ENCODE measurements around the gene KCNC3.

The KCNC3 gene

GRCh38 chr19:50328224-50328872, 829 bp downstream of the KCNC3 start:
- H4K8ac ChIP-seq (ENCODE audit: low read depth, low read length) = peak overlapping the region; percentile 75
- no CpG with 5 or more reads among the region's 104 CpGs for WGBS, 2 donors (ENCODE audit: extremely low coverage in 2 of 2, insufficient read length in 2 of 2, insufficient replicate concordance in 1 of 2)
- no peak overlapping the region for H2BK120ac ChIP-seq (ENCODE audit: low read depth, low read length)
- no peak overlapping the region for H3K14ac ChIP-seq (ENCODE audit: low read length)
- H3K9ac ChIP-seq (ENCODE audit: low read depth, low read length, poor library complexity) = peak overlapping the region; percentile 92
- peak overlapping the region; percentile 97 for H3K18ac ChIP-seq (ENCODE audit: low read length)
- no peak for DNase-seq (ENCODE audit: low spot score)
- H3K23ac ChIP-seq (ENCODE audit: low read depth, low read length, poor library complexity) = peak overlapping the region; percentile 86
- H3K4ac ChIP-seq (ENCODE audit: low read length) = peak overlapping the region; percentile 23
- peak overlapping the region; percentile 43 to 78 for H3K4me3 ChIP-seq (ENCODE audit: low read length in 2 of 2)
- H2BK5ac ChIP-seq (ENCODE audit: low read length) = no peak overlapping the region
- no peak overlapping the region for H4K91ac ChIP-seq (ENCODE audit: low read depth, low read length, poor library complexity)
- no peak overlapping the region for H2BK15ac ChIP-seq (ENCODE audit: low read length)
- peaks cover 8% of the 10 kb centered on the region for H3K79me1 ChIP-seq (ENCODE audit: low read depth, low read length)
- no peak overlapping the region for H3K27ac ChIP-seq (replicated peaks; ENCODE audit: low read length)
- peak overlapping the region; percentile 47 for H2AK5ac ChIP-seq (ENCODE audit: low read depth, low read length)
- peak overlapping the region; percentile 77 for H2AFZ ChIP-seq (ENCODE audit: low read length)
- peak overlapping the region; percentile 87 for H3K4me2 ChIP-seq (ENCODE audit: insufficient read depth, low read length, poor library complexity, severe bottlenecking)
- peaks cover 8 to 12% of the 10 kb centered on the region in 2 donors for H3K4me1 ChIP-seq (ENCODE audit: control insufficient read depth in 2 of 2, insufficient read depth in 1 of 2, low read depth in 1 of 2, low read length in 2 of 2)
- peaks cover 5 to 26% (median 24%) of the 10 kb centered on the region in 3 experiments for H3K27me3 ChIP-seq (ENCODE audit: control insufficient read depth in 3 of 3, insufficient read depth in 3 of 3, low read depth in 1 of 3, low read length in 3 of 3)
- H3K9me3 ChIP-seq (replicated peaks in 1 of 2; ENCODE audit: control insufficient read depth in 2 of 2, insufficient read depth in 1 of 2, low read depth in 1 of 2, low read length in 2 of 2) = peaks cover 0 to 1% of the 10 kb centered on the region in 2 donors
- H3K36me3 ChIP-seq (replicated peaks in 1 of 2; ENCODE audit: control insufficient read depth in 2 of 2, insufficient read depth in 2 of 2, low read length in 2 of 2) = peaks cover under 1 to 2% of the 10 kb centered on the region in 2 donors
- H2BK12ac ChIP-seq (ENCODE audit: low read length) = peak overlapping the region; percentile 76

GRCh38 chr19:50327461-50328223, 1.5 kb downstream of the KCNC3 start:
- H2AFZ ChIP-seq (ENCODE audit: low read length) = no peak overlapping the region
- H4K8ac ChIP-seq (ENCODE audit: low read depth, low read length) = no peak overlapping the region
- peak overlapping the region; percentile 87 for H3K4me2 ChIP-seq (ENCODE audit: insufficient read depth, low read length, poor library complexity, severe bottlenecking)
- H3K9ac ChIP-seq (ENCODE audit: low read depth, low read length, poor library complexity) = no peak overlapping the region
- WGBS, 2 donors (ENCODE audit: extremely low coverage in 2 of 2, insufficient read length in 2 of 2, insufficient replicate concordance in 1 of 2) = no CpG with 5 or more reads among the region's 20 CpGs
- no peak overlapping the region for H3K27ac ChIP-seq (replicated peaks; ENCODE audit: low read length)
- H3K4me3 ChIP-seq (ENCODE audit: low read length in 2 of 2) = no peak overlapping the region
- H4K91ac ChIP-seq (ENCODE audit: low read depth, low read length, poor library complexity) = no peak overlapping the region
- H3K4ac ChIP-seq (ENCODE audit: low read length) = no peak overlapping the region
- no peak overlapping the region for H2BK15ac ChIP-seq (ENCODE audit: low read length)
- peaks cover 0 to 3% of the 10 kb centered on the region in 2 donors for H3K36me3 ChIP-seq (replicated peaks in 1 of 2; ENCODE audit: control insufficient read depth in 2 of 2, insufficient read depth in 2 of 2, low read length in 2 of 2)
- no peak overlapping the region for H2BK12ac ChIP-seq (ENCODE audit: low read length)
- H3K18ac ChIP-seq (ENCODE audit: low read length) = no peak overlapping the region
- H2BK120ac ChIP-seq (ENCODE audit: low read depth, low read length) = no peak overlapping the region
- peaks cover 5 to 26% (median 24%) of the 10 kb centered on the region in 3 experiments for H3K27me3 ChIP-seq (ENCODE audit: control insufficient read depth in 3 of 3, insufficient read depth in 3 of 3, low read depth in 1 of 3, low read length in 3 of 3)
- peaks cover 8% of the 10 kb centered on the region for H3K79me1 ChIP-seq (ENCODE audit: low read depth, low read length)
- no peak overlapping the region for H3K23ac ChIP-seq (ENCODE audit: low read depth, low read length, poor library complexity)
- peaks cover 8 to 12% of the 10 kb centered on the region in 2 donors for H3K4me1 ChIP-seq (ENCODE audit: control insufficient read depth in 2 of 2, insufficient read depth in 1 of 2, low read depth in 1 of 2, low read length in 2 of 2)
- H2AK5ac ChIP-seq (ENCODE audit: low read depth, low read length) = peak overlapping the region; percentile 24
- no peak overlapping the region for H3K14ac ChIP-seq (ENCODE audit: low read length)
- DNase-seq (ENCODE audit: low spot score) = no peak
- H3K9me3 ChIP-seq (replicated peaks in 1 of 2; ENCODE audit: control insufficient read depth in 2 of 2, insufficient read depth in 1 of 2, low read depth in 1 of 2, low read length in 2 of 2) = no peaks in the 10 kb centered on the region
- no peak overlapping the region for H2BK5ac ChIP-seq (ENCODE audit: low read length)

GRCh38 chr19:50327013-50327412, 2.2 kb downstream of the KCNC3 start:
- no peak overlapping the region for H2AK5ac ChIP-seq (ENCODE audit: low read depth, low read length)
- no CpG with 5 or more reads among the region's 4 CpGs for WGBS, 2 donors (ENCODE audit: extremely low coverage in 2 of 2, insufficient read length in 2 of 2, insufficient replicate concordance in 1 of 2)
- H2AFZ ChIP-seq (ENCODE audit: low read length) = no peak overlapping the region
- peaks cover 8 to 12% of the 10 kb centered on the region in 2 donors for H3K4me1 ChIP-seq (ENCODE audit: control insufficient read depth in 2 of 2, insufficient read depth in 1 of 2, low read depth in 1 of 2, low read length in 2 of 2)
- H3K27ac ChIP-seq (replicated peaks; ENCODE audit: low read length) = no peak overlapping the region
- no peak overlapping the region for H3K18ac ChIP-seq (ENCODE audit: low read length)
- no peak for DNase-seq (ENCODE audit: low spot score)
- H2BK15ac ChIP-seq (ENCODE audit: low read length) = no peak overlapping the region
- H2BK12ac ChIP-seq (ENCODE audit: low read length) = no peak overlapping the region
- H2BK120ac ChIP-seq (ENCODE audit: low read depth, low read length) = no peak overlapping the region
- H3K27me3 ChIP-seq (ENCODE audit: control insufficient read depth in 3 of 3, insufficient read depth in 3 of 3, low read depth in 1 of 3, low read length in 3 of 3) = peaks cover 5 to 26% (median 24%) of the 10 kb centered on the region in 3 experiments
- H3K4me3 ChIP-seq (ENCODE audit: low read length in 2 of 2) = no peak overlapping the region
- H4K8ac ChIP-seq (ENCODE audit: low read depth, low read length) = no peak overlapping the region
- no peak overlapping the region for H3K14ac ChIP-seq (ENCODE audit: low read length)
- H3K4me2 ChIP-seq (ENCODE audit: insufficient read depth, low read length, poor library complexity, severe bottlenecking) = no peak overlapping the region
- H3K79me1 ChIP-seq (ENCODE audit: low read depth, low read length) = peaks cover 8% of the 10 kb centered on the region
- H4K91ac ChIP-seq (ENCODE audit: low read depth, low read length, poor library complexity) = no peak overlapping the region
- no peak overlapping the region for H2BK5ac ChIP-seq (ENCODE audit: low read length)
- H3K9ac ChIP-seq (ENCODE audit: low read depth, low read length, poor library complexity) = no peak overlapping the region
- H3K9me3 ChIP-seq (replicated peaks in 1 of 2; ENCODE audit: control insufficient read depth in 2 of 2, insufficient read depth in 1 of 2, low read depth in 1 of 2, low read length in 2 of 2) = no peaks in the 10 kb centered on the region
- peaks cover 0 to 3% of the 10 kb centered on the region in 2 donors for H3K36me3 ChIP-seq (replicated peaks in 1 of 2; ENCODE audit: control insufficient read depth in 2 of 2, insufficient read depth in 2 of 2, low read length in 2 of 2)
- no peak overlapping the region for H3K23ac ChIP-seq (ENCODE audit: low read depth, low read length, poor library complexity)
- no peak overlapping the region for H3K4ac ChIP-seq (ENCODE audit: low read length)

- Histone ChIP-seq H3K4me3 (ENCODE audit: low read length in 2 of 2) (peak overlapping the region in 1 of 2 donors; percentile 7), H3K4me1 (ENCODE audit: control insufficient read depth in 2 of 2, insufficient read depth in 1 of 2, low read depth in 1 of 2, low read length in 2 of 2) (peaks cover 5 to 8% of the 10 kb centered on the region in 2 donors)
Observed at GRCh38 chr19:50326101-50326664, 3.0 kb downstream of the KCNC3 start.

More at GRCh38 chr19:50326101-50326664, 3.0 kb downstream of the KCNC3 start:
- Histone ChIP-seq H2BK120ac (ENCODE audit: low read depth, low read length) (no peak overlapping the region), H2BK5ac (ENCODE audit: low read length) (no peak overlapping the region), H3K27ac (replicated peaks; ENCODE audit: low read length) (no peak overlapping the region), H2BK12ac (ENCODE audit: low read length) (no peak overlapping the region), H3K9me3 (replicated peaks in 1 of 2; ENCODE audit: control insufficient read depth in 2 of 2, insufficient read depth in 1 of 2, low read depth in 1 of 2, low read length in 2 of 2) (no peaks in the 10 kb centered on the region), H4K8ac (ENCODE audit: low read depth, low read length) (no peak overlapping the region), H3K23ac (ENCODE audit: low read depth, low read length, poor library complexity) (peak overlapping the region; percentile 56), H2BK15ac (ENCODE audit: low read length) (peak overlapping the region; percentile 54), H3K4ac (ENCODE audit: low read length) (no peak overlapping the region), H3K79me1 (ENCODE audit: low read depth, low read length) (peaks cover 3% of the 10 kb centered on the region), H2AK5ac (ENCODE audit: low read depth, low read length) (peak overlapping the region; percentile 47), H2AFZ (ENCODE audit: low read length) (peak overlapping the region; percentile 94), H3K36me3 (replicated peaks in 1 of 2; ENCODE audit: control insufficient read depth in 2 of 2, insufficient read depth in 2 of 2, low read length in 2 of 2) (peaks cover 0 to 3% of the 10 kb centered on the region in 2 donors), H3K27me3 (ENCODE audit: control insufficient read depth in 3 of 3, insufficient read depth in 3 of 3, low read depth in 1 of 3, low read length in 3 of 3) (peaks cover 5 to 26% (median 24%) of the 10 kb centered on the region in 3 experiments), H3K18ac (ENCODE audit: low read length) (peak overlapping the region; percentile 75), H4K91ac (ENCODE audit: low read depth, low read length, poor library complexity) (no peak overlapping the region), H3K4me2 (ENCODE audit: insufficient read depth, low read length, poor library complexity, severe bottlenecking) (peak overlapping the region; percentile 60), H3K14ac (ENCODE audit: low read length) (no peak overlapping the region), H3K9ac (ENCODE audit: low read depth, low read length, poor library complexity) (peak overlapping the region; percentile 7)
- WGBS, 2 donors (ENCODE audit: extremely low coverage in 2 of 2, insufficient read length in 2 of 2, insufficient replicate concordance in 1 of 2) = no CpG with 5 or more reads among the region's 26 CpGs
- DNase-seq (ENCODE audit: low spot score) = no peak
